Activated CD8-positive, alpha-beta memory T cell treated with anti-CD3 and anti-CD28 coated beads, Interleukin-2, amount 50 U/mL, for 24 hours (primary cell): ENCODE data around the gene KLHDC2.
"Not testable (repeated sequence)": the region's sequence is repeated elsewhere in the genome, so short reads cannot be mapped to it uniquely, and the experiment has no call there.

Source experiments
- DNase-seq: peaks from one replicate; pipeline ENCODE4 v3.0.0-alpha.2; 2020; ENCODE audit errors: extremely low read depth

KLHDC2 gene

GRCh38 chr14:49778421-49778820 lies 10.5 kb downstream of the KLHDC2 start:
- DNase-seq = no peak

GRCh38 chr14:49781040-49781439 lies 13.1 kb downstream of the KLHDC2 start:
- not testable (repeated sequence) for DNase-seq

GRCh38 chr14:49783394-49784014 lies 15.6 kb downstream of the KLHDC2 start:
- no peak for DNase-seq

- DNase-seq = no peak
Measured at GRCh38 chr14:49786315-49786714, 18.4 kb downstream of the KLHDC2 start.

GRCh38 chr14:49792618-49793017 lies 24.7 kb downstream of the KLHDC2 start:
- no peak for DNase-seq

- DNase-seq = no peak
Measured at GRCh38 chr14:49796025-49796424, 28.1 kb downstream of the KLHDC2 start.

GRCh38 chr14:49808780-49809179 lies 40.8 kb downstream of the KLHDC2 start:
- DNase-seq = no peak

GRCh38 chr14:49816118-49816517 lies 48.2 kb downstream of the KLHDC2 start:
- DNase-seq = not testable (repeated sequence)

- no peak for DNase-seq
Measured at GRCh38 chr14:49816844-49817243, 48.9 kb downstream of the KLHDC2 start.

GRCh38 chr14:49820176-49820575 lies 52.2 kb downstream of the KLHDC2 start:
- DNase-seq = no peak

GRCh38 chr14:49828640-49829039 lies 60.7 kb downstream of the KLHDC2 start:
- DNase-seq = no peak
